ENCODE data around the gene CAGE1. TPM values are rescaled to one million over a fixed set of nuclear protein-coding genes. Genes with fewer than 3 reads are reported as not detected.

Gene CAGE1
- total and polyA plus RNA-seq, 10 of the 15 experiments (the other 5 are each of a cell fraction or from before 2014, with no cell fraction given) = 0.03 to 0.42 (median 0.08) TPM; not detected in 3

GRCh38 chr6:7316658-7317533 is 72.6 kb downstream of the CAGE1 start:
- peaks cover 6% of the 10 kb centered on the region for H3K4me1 ChIP-seq (ENCODE audit: control insufficient read depth, insufficient read depth, low read length)
- FAIRE-seq (no peak), DNase-seq (ENCODE audit: low read depth, low spot score) (no peak), ATAC-seq (no peak)
- intact Hi-C loops (cut with micrococcal nuclease; ENCODE audit: unreplicated experiment) (loop anchor here (10.0 kb wide), 1 partner anchor 732 kb away; the partner anchor contains the start of gene LY86), in situ Hi-C loops (cut with MboI) (no loop called here)
- no peaks in the 10 kb centered on the region for H3K36me3 ChIP-seq (ENCODE audit: control insufficient read depth in 2 of 2, insufficient read depth in 2 of 2, low read length in 1 of 2)
- no peak overlapping the region for H3K4me3 ChIP-seq
- H3K9me3 ChIP-seq (replicated peaks; ENCODE audit: control insufficient read depth, insufficient read depth, low read length) = no peaks in the 10 kb centered on the region; the same call in 2 of the 3 replicates
- H2AFZ ChIP-seq (ENCODE audit: control insufficient read depth, low read depth, low read length) = no peak overlapping the region
- no peak overlapping the region for H3K27ac ChIP-seq (ENCODE audit: control insufficient read depth, insufficient read depth)
- CTCF ChIA-PET = interaction anchor here (1.1 kb wide), 1 partner anchor 42 kb away, joined by 3 read pairs; no protein-coding TSS in a partner anchor
- no peaks in the 10 kb centered on the region for H4K20me1 ChIP-seq (ENCODE audit: control insufficient read depth, insufficient read depth)
- H3K27me3 ChIP-seq (replicated peaks in 1 of 2; ENCODE audit: control insufficient read depth in 2 of 2, insufficient read depth in 2 of 2, low read length in 1 of 2) = no peaks in the 10 kb centered on the region
- SMC1A ChIA-PET (ENCODE audit: uncharacterized antibody, unreplicated experiment) = interaction anchor here (0.7 to 2.0 kb wide), 5 partner anchors 8 to 75 kb away, joined by 3 to 17 read pairs (median 3); no protein-coding TSS in a partner anchor
- BruUV-seq (replicated peaks) = no TSS peak
- no peak overlapping the region for H3K4me2 ChIP-seq (ENCODE audit: control insufficient read depth, insufficient read depth)
- no peak overlapping the region for H3K9ac ChIP-seq (ENCODE audit: control insufficient read depth, insufficient read depth, low read length)
- RAD21 ChIA-PET (ENCODE audit: unreplicated experiment) = no interaction called here
- POLR2A ChIA-PET = interaction anchor here (0.8 to 1.2 kb wide), 2 partner anchors 8 to 32 kb away, joined by 3 read pairs; no protein-coding TSS in a partner anchor
- H3K79me2 ChIP-seq (ENCODE audit: control insufficient read depth, insufficient read depth, low read length) = peaks cover 13% of the 10 kb centered on the region
- WGBS (ENCODE audit: insufficient coverage, insufficient replicate concordance, low lambda C conversion rate, missing lambda C conversion rate) = 82% methylated on average over 33 of the region's 41 CpGs
- TF ChIP-seq STAT1 (conservative IDR thresholded peaks at IDR 0.05) (no peak), CUX1 (IDR thresholded peaks at IDR 0.05; ENCODE audit: insufficient replicate concordance, low read depth, low read length) (no peak), RELB (IDR thresholded peaks at IDR 0.05; ENCODE audit: low read depth) (no peak), ZSCAN29 (IDR thresholded peaks at IDR 0.05) (no peak), NFXL1 (IDR thresholded peaks at IDR 0.05; ENCODE audit: borderline replicate concordance) (no peak), EGR1 (IDR thresholded peaks at IDR 0.05; ENCODE audit: borderline replicate concordance in 1 of 2, low read depth in 2 of 2, low read length in 2 of 2) (no peak), FOXM1 (IDR thresholded peaks at IDR 0.05; ENCODE audit: low read depth, low read length) (no peak), HDAC6 (IDR thresholded peaks at IDR 0.05; ENCODE audit: unreplicated experiment) (no peak)
- TF ChIP-seq, protein P1, sequence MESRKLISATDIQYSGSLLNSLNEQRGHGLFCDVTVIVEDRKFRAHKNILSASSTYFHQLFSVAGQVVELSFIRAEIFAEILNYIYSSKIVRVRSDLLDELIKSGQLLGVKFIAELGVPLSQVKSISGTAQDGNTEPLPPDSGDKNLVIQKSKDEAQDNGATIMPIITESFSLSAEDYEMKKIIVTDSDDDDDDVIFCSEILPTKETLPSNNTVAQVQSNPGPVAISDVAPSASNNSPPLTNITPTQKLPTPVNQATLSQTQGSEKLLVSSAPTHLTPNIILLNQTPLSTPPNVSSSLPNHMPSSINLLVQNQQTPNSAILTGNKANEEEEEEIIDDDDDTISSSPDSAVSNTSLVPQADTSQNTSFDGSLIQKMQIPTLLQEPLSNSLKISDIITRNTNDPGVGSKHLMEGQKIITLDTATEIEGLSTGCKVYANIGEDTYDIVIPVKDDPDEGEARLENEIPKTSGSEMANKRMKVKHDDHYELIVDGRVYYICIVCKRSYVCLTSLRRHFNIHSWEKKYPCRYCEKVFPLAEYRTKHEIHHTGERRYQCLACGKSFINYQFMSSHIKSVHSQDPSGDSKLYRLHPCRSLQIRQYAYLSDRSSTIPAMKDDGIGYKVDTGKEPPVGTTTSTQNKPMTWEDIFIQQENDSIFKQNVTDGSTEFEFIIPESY (IDR thresholded peaks at IDR 0.05) = no peak

Data from GM12878 (cell line).